GM19351 (cell line): ENCODE data around the gene CHCHD6.

Source experiments
- ATAC-seq: cut with Tn5 transposase; IDR thresholded peaks from one replicate; pipeline ENCODE4 v1.9.1; 2021; ENCODE audit warnings: mild to moderate bottlenecking, moderate library complexity; ENCODE audit not compliant: unreplicated experiment

CHCHD6 gene

GRCh38 chr3:126989316-126990023 is 285.4 kb downstream of the CHCHD6 start:
- no peak for ATAC-seq

GRCh38 chr3:126990024-126990700 is 286.1 kb downstream of the CHCHD6 start:
- ATAC-seq: no peak

- no peak for ATAC-seq
These were observed 286.9 kb downstream of the CHCHD6 start for GRCh38 chr3:126990890-126991289.

- no peak for ATAC-seq
These were observed 287.5 kb downstream of the CHCHD6 start for GRCh38 chr3:126991366-126992200.

GRCh38 chr3:126992216-126992615 is 288.2 kb downstream of the CHCHD6 start:
- no peak for ATAC-seq

GRCh38 chr3:126992776-126993175 is 288.7 kb downstream of the CHCHD6 start:
- no peak for ATAC-seq

GRCh38 chr3:126993436-126993835 is 289.4 kb downstream of the CHCHD6 start:
- no peak for ATAC-seq

GRCh38 chr3:126994661-126995245 is 290.7 kb downstream of the CHCHD6 start:
- no peak for ATAC-seq

- no peak for ATAC-seq
These were observed 291.3 kb downstream of the CHCHD6 start for GRCh38 chr3:126995254-126995780.

GRCh38 chr3:126995926-126996512 is 292.0 kb downstream of the CHCHD6 start:
- no peak for ATAC-seq

- ATAC-seq: no peak
These were observed 292.9 kb downstream of the CHCHD6 start for GRCh38 chr3:126996905-126997304.

GRCh38 chr3:126997455-126998038 is 293.5 kb downstream of the CHCHD6 start:
- no peak for ATAC-seq

GRCh38 chr3:126998320-126998719 is 294.3 kb downstream of the CHCHD6 start:
- ATAC-seq: no peak

- ATAC-seq: no peak
These were observed 294.7 kb downstream of the CHCHD6 start for GRCh38 chr3:126998728-126999127.

GRCh38 chr3:126999383-126999782 is 295.3 kb downstream of the CHCHD6 start:
- ATAC-seq: no peak

- ATAC-seq: no peak
These were observed 296.1 kb downstream of the CHCHD6 start for GRCh38 chr3:127000119-127000518.

GRCh38 chr3:127000761-127001160 is 296.7 kb downstream of the CHCHD6 start:
- ATAC-seq: no peak

- no peak for ATAC-seq
These were observed 297.6 kb downstream of the CHCHD6 start for GRCh38 chr3:127001486-127002194.
